GM10266 (cell line): Measurements from ENCODE around the gene URAD.

Experiments used
- DNase-seq: peaks from one replicate; pipeline ENCODE4 v3.0.0; 2012; ENCODE audit errors: extremely low spot score
- CTCF ChIP-seq: IDR thresholded peaks from 2 replicates; pipeline ENCODE4 v1.5.1; 2012; ENCODE audit warnings: mild to moderate bottlenecking, low read depth; ENCODE audit not compliant: control insufficient read depth, insufficient read depth; ENCODE audit errors: missing control alignments

The URAD gene

GRCh38 chr13:28027607-28028364, 39.3 kb upstream of the URAD start:
- DNase-seq = no peak
- no peak for TF ChIP-seq CTCF

GRCh38 chr13:28027071-28027470, 38.6 kb upstream of the URAD start:
- TF ChIP-seq CTCF = no peak
- no peak for DNase-seq

GRCh38 chr13:28026508-28026907, 38.0 kb upstream of the URAD start:
- no peak for TF ChIP-seq CTCF
- no peak for DNase-seq

- TF ChIP-seq CTCF = no peak
- no peak for DNase-seq
Measured at GRCh38 chr13:28022848-28023518, 34.5 kb upstream of the URAD start.

- no peak for DNase-seq
- no peak for TF ChIP-seq CTCF
Measured at GRCh38 chr13:28014301-28014700, 25.8 kb upstream of the URAD start.

- no peak for TF ChIP-seq CTCF
- DNase-seq = no peak
Measured at GRCh38 chr13:28013482-28013881, 25.0 kb upstream of the URAD start.

GRCh38 chr13:28012896-28013295, 24.4 kb upstream of the URAD start:
- no peak for TF ChIP-seq CTCF
- DNase-seq = peak; percentile 59
